Nephron progenitor cell (in vitro differentiated cells): ENCODE results near the gene ADAMTS10.
A peak's percentile ranks its signal among the peaks of the same experiment; 100 is the strongest.

ENCODE experiments used
- DNase-seq: peaks from one replicate; pipeline ENCODE4 v3.0.0; 2021
- H3K27ac Mint-ChIP-seq: 2 replicates; pipeline ENCODE4 v1.8.0; 2021; ENCODE audit warnings: mild to moderate bottlenecking, moderate library complexity, mixed read lengths
- H3K27me3 Mint-ChIP-seq: 2 replicates; pipeline ENCODE4 v1.8.0; 2021; ENCODE audit warnings: mild to moderate bottlenecking, low read depth, mixed read lengths; ENCODE audit not compliant: poor library complexity
- H3K36me3 Mint-ChIP-seq: 2 replicates; pipeline ENCODE4 v1.8.0; 2021; ENCODE audit warnings: low read depth, mixed read lengths
- H3K4me1 Mint-ChIP-seq: 2 replicates; pipeline ENCODE4 v1.8.0; 2021; ENCODE audit warnings: mixed read lengths
- H3K4me3 Mint-ChIP-seq: 2 replicates; pipeline ENCODE4 v1.8.0; 2021; ENCODE audit warnings: mild to moderate bottlenecking, moderate library complexity, mixed read lengths
- H3K9me3 Mint-ChIP-seq: 2 replicates; pipeline ENCODE4 v1.8.0; 2021; ENCODE audit warnings: mild to moderate bottlenecking, moderate library complexity, mixed read lengths
- TF ChIP-seq, protein P1 (sequence below): fragments of 200-600 bp; sonication (generic); IDR thresholded peaks from 2 replicates; pipeline ENCODE4 v1.5.0; 2021; ENCODE audit warnings: antibody characterized with exemption

ADAMTS10 gene

GRCh38 chr19:8610041-8610935, at the start of gene ADAMTS10:
Gene ADAMTS10 (minus strand): TSS chr19:8610715. CDS start chr19:8605710, 5,005 bp downstream.
- peak; percentile 74 for DNase-seq
- Mint-ChIP-seq H3K36me3 (peaks cover 32% of the 10 kb centered on the region), H3K27ac (peak within 1 kb of the TSS; percentile 96), H3K9me3 (peaks cover 14% of the 10 kb centered on the region), H3K4me3 (peak within 1 kb of the TSS; percentile 99), H3K4me1 (peaks cover 36% of the 10 kb centered on the region), H3K27me3 (peaks cover 3% of the 10 kb centered on the region)
- TF ChIP-seq, protein P1, sequence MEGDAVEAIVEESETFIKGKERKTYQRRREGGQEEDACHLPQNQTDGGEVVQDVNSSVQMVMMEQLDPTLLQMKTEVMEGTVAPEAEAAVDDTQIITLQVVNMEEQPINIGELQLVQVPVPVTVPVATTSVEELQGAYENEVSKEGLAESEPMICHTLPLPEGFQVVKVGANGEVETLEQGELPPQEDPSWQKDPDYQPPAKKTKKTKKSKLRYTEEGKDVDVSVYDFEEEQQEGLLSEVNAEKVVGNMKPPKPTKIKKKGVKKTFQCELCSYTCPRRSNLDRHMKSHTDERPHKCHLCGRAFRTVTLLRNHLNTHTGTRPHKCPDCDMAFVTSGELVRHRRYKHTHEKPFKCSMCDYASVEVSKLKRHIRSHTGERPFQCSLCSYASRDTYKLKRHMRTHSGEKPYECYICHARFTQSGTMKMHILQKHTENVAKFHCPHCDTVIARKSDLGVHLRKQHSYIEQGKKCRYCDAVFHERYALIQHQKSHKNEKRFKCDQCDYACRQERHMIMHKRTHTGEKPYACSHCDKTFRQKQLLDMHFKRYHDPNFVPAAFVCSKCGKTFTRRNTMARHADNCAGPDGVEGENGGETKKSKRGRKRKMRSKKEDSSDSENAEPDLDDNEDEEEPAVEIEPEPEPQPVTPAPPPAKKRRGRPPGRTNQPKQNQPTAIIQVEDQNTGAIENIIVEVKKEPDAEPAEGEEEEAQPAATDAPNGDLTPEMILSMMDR = no peak

DNA sequence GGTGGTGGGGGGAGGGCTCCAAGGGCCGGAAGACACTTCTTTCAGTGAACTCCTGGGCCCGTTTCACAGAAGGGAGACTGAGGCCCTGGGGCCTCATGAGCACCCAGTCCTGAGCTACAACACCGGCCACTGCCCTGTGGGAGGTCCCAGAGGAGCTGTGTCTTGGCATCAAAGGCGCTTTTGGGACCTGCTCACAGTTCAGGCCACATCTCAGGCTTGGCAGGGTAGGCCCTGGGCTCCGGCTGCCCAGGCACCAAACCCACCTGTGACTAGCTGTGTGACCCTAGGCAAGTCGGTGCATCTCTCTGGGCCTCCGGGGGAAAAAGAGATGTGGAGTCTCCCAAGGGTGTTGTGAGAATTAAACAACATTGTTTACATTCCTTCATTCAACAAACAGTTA, 49.4 kb upstream of the ADAMTS10 start:
- no peak overlapping the region for H3K27ac Mint-ChIP-seq
- TF ChIP-seq, protein P1 = no peak
- peaks cover 4% of the 10 kb centered on the region for H3K4me1 Mint-ChIP-seq
- no peaks in the 10 kb centered on the region for H3K9me3 Mint-ChIP-seq
- H3K27me3 Mint-ChIP-seq = peaks cover 49% of the 10 kb centered on the region
- H3K36me3 Mint-ChIP-seq = no peaks in the 10 kb centered on the region
- DNase-seq = no peak
- H3K4me3 Mint-ChIP-seq = no peak overlapping the region

DNA sequence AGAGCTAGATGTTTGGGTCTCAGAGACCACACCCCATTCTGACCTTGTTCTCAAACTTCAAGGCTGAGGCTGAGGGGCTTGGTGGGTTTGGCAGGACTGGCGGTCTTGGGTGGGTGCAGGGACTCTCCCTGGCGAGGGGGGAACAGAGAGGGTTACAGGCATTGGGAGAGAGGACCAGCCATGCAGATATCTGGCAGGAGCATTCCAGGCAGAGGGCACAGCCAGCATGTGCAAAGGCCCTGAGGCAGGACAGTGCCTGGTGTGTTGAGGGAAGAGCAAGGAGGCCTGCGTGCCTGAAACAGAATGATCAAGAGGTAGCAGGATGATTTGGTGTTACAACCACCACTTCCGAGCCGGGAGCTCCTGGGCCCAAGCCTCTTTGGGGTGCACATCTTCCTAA, 47.4 kb upstream of the ADAMTS10 start:
- Mint-ChIP-seq H3K27me3 (peaks cover 51% of the 10 kb centered on the region), H3K4me1 (peaks cover 4% of the 10 kb centered on the region), H3K4me3 (no peak overlapping the region), H3K27ac (no peak overlapping the region), H3K36me3 (no peaks in the 10 kb centered on the region), H3K9me3 (no peaks in the 10 kb centered on the region)
- TF ChIP-seq, protein P1 = no peak
- DNase-seq = no peak

DNA sequence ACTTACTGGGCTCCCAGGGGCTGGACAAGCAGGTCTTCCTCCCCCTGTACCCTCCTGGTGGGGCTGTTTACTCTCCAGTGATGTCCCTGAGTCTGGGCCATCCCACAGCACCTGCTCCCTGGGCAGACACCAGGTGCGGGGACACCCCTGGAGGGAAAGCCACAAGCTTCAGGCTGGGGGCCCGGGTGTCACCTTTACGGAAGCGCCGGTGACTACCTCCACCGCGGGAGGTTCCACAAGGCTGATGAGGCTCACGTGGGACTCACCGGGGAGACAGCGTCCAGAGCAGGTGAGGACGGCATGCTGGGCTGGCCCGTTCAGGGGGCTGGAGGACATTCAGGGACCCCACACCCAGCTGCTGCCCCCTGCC, 44.8 kb upstream of the ADAMTS10 start:
- DNase-seq = no peak
- Mint-ChIP-seq H3K4me1 (peaks cover 4% of the 10 kb centered on the region), H3K9me3 (no peaks in the 10 kb centered on the region), H3K27me3 (peaks cover 48% of the 10 kb centered on the region), H3K36me3 (no peaks in the 10 kb centered on the region), H3K27ac (no peak overlapping the region), H3K4me3 (no peak overlapping the region)
- TF ChIP-seq, protein P1 = no peak

- Mint-ChIP-seq H3K9me3 (no peaks in the 10 kb centered on the region), H3K4me1 (peaks cover 4% of the 10 kb centered on the region), H3K27me3 (peaks cover 43% of the 10 kb centered on the region), H3K36me3 (no peaks in the 10 kb centered on the region), H3K27ac (no peak overlapping the region), H3K4me3 (peak overlapping the region; percentile 50)
- TF ChIP-seq, protein P1 = peak; percentile 10
- peak; percentile 80 for DNase-seq
These were observed 44.2 kb upstream of the ADAMTS10 start for GRCh38 chr19:8654591-8655339.
